ENCODE results near the gene IFRD2.

Gene IFRD2

GRCh38 chr3:50292159-50293078 lies at the start of gene IFRD2:
Gene IFRD2 (minus strand): TSS chr3:50292429. CDS start chr3:50292274, 155 bp downstream.
- DNase-seq (ENCODE audit: low read depth) = peak; percentile 98
- TF ChIP-seq CTCF (IDR thresholded peaks at IDR 0.05; ENCODE audit: insufficient read depth, low read depth, low read length, missing control alignments) = no peak

GRCh38 chr3:50341537-50341936 lies 49.3 kb upstream of the IFRD2 start:
- no peak for TF ChIP-seq CTCF (IDR thresholded peaks at IDR 0.05; ENCODE audit: insufficient read depth, low read depth, low read length, missing control alignments)
- H3K4me3 ChIP-seq (ENCODE audit: low read depth, low read length) = peak overlapping the region; percentile 96
- no peak for DNase-seq (ENCODE audit: low read depth)

More at GRCh38 chr3:50292159-50293078, at the start of gene IFRD2:
- peak within 1 kb of the TSS; percentile 82 for H3K4me3 ChIP-seq (ENCODE audit: low read depth, low read length)

- DNase-seq (ENCODE audit: low read depth) = peak; percentile 92
- H3K4me3 ChIP-seq (ENCODE audit: low read depth, low read length) = peak within 1 kb of the TSS; percentile 96
Observed at GRCh38 chr3:50340448-50341329, 48.5 kb upstream of the IFRD2 start, which contains the start of gene RASSF1. Gene RASSF1 (minus strand): TSS chr3:50340836. CDS start chr3:50340805, 31 bp downstream.

GRCh38 chr3:50340147-50340447 lies 47.9 kb upstream of the IFRD2 start:
- TF ChIP-seq CTCF (IDR thresholded peaks at IDR 0.05; ENCODE audit: insufficient read depth, low read depth, low read length, missing control alignments) = no peak
- H3K4me3 ChIP-seq (ENCODE audit: low read depth, low read length) = peak overlapping the region; percentile 96
- no peak for DNase-seq (ENCODE audit: low read depth)

More at GRCh38 chr3:50340448-50341329, 48.5 kb upstream of the IFRD2 start, which contains the start of gene RASSF1:
- TF ChIP-seq CTCF (IDR thresholded peaks at IDR 0.05; ENCODE audit: insufficient read depth, low read depth, low read length, missing control alignments) = no peak

GRCh38 chr3:50339485-50340146 lies 47.4 kb upstream of the IFRD2 start:
- peak overlapping the region; percentile 96 for H3K4me3 ChIP-seq (ENCODE audit: low read depth, low read length)
- DNase-seq (ENCODE audit: low read depth) = no peak
- no peak for TF ChIP-seq CTCF (IDR thresholded peaks at IDR 0.05; ENCODE audit: insufficient read depth, low read depth, low read length, missing control alignments)

- TF ChIP-seq CTCF (IDR thresholded peaks at IDR 0.05; ENCODE audit: insufficient read depth, low read depth, low read length, missing control alignments) = no peak
- no peak for DNase-seq (ENCODE audit: low read depth)
- H3K4me3 ChIP-seq (ENCODE audit: low read depth, low read length) = peak overlapping the region; percentile 96
Observed at GRCh38 chr3:50338965-50339364, 46.7 kb upstream of the IFRD2 start.
